ENCODE data around the gene TRIM54.
"Not testable (repeated sequence)": the region's sequence is repeated elsewhere in the genome, so short reads cannot be mapped to it uniquely, and the experiment has no call there.

Gene TRIM54

DNA sequence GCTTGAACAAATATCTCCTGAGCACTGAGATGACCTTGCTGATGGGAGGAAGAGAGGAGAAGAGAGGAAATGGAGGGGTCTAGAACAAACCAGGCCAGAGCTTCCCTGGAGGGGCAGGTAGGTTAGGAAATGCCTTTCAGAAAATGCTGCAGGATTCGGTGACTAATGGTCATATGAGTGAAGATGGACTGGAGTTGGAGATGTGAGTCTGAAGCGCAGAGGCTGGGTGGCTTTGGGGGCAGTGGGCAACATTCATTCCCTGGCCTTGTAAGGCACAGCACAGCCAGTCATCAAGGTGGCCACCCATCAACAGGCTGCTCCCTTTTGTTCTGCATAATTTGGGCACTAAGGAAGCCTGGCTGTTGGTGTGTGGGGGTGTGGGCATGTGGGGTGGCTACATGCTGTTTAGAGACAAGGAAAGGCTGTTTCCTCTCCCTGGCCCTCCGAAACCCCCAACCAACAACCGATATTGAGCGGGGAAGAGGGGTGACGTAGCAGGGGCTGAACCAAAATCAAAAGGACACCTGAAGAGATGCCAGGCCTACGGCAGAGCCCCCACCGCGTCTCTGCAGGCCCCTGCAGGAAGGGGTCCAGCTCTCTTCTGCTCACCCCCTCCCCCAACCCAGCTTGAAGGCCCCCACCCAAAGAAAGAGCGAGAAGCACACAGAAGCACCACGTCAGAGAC is 20.8 kb upstream of the TRIM54 start:
- no peak for DNase-seq

GRCh38 chr2:27261926-27262298 is 20.3 kb upstream of the TRIM54 start:
- DNase-seq, result no peak

DNA sequence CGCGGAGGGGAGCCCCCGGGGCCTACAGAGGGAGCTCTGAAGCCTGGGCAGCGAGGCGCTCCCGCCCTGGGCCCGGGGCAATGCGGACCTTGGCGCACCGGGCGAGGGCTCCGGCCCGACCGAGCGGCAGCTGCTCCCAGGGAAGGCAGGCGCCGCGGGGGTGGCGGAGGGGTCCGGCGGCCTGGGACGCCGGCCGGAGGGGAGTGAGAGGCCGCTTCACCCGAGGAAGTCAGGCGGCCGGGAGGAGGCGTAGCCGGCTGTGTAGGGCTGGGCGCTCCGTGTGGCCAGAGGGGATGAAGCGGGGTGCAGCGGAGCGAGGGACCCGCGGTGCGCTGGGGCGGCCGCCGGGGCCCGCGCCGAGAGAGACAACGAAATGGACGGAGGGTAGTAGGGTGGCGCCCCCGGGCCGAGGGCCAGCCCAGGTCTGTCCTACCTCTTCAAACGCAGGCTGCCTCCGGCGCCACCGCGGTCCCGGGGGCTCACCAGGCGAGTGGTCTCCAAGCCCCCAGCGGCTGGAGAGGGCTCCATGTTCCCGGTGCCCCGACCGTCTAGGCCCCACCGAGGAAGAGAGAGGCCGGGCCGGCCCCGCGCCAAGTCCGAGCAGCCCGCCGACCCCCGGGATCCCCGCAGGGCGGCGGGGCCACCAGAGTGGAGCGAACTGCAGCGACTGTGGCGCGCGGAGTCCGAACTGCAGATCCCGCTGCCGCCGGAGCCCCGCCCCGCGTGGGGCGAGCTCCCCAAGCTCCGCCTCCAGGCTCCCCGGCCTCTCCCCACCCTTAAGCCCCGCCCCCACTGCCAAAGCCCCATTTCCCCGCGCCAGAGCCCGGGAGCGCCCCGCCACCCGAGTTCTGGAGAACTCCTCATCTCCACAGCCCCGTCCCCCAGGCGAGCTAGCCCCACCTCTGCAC is 19.6 kb upstream of the TRIM54 start, which contains the start of gene SLC30A3:
Gene SLC30A3 (minus strand): TSS at position 669 of the 908 bp plus-strand sequence. CDS start 141 bp downstream, at position 528.
- peak; percentile 40 for DNase-seq

DNA sequence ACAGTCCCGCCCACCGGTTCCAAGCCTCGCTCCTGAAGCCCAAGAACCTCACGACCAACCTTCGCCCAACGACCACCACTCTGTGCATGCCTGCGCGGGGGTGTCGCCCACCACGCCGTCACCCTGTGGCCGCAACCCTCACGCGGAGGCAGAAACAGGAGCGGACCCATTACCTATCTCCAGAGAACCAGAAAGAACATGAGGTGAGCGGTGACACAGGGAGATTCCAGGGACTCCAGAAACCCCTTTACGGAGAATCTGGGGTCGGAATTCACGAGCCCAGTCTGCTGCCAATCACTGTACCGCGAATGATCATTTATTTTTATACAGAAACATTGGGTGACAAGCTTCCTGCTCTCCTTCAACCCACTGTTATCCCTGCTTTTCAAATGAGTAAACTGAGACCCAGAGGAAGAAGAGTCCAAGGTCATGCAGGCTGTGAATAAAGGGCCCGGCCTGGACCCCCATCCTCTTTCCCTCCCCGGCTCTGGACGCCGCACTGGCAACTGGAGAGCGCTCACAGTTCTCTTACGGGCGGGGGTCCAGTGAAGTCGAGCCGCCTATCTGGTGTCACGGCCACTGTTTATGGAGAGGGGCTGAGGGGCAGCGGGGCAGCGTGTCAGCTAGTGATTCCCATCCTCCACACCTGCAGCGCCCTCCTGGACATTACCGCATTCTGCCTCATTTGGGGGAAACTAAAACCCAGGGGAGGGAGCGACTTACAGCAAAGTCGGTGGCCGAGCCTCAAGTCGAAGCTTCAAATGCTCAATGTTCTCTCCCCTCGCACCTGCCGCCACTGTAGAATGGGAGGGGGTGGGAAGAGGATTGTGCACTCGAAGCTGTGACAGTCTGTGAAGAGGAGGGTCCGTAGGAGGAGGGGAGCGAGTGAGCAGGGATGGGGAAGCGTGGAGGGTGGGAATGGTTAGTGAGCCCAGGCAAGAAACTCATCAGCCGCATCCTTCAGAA is 18.7 kb upstream of the TRIM54 start:
- no peak for DNase-seq

DNA sequence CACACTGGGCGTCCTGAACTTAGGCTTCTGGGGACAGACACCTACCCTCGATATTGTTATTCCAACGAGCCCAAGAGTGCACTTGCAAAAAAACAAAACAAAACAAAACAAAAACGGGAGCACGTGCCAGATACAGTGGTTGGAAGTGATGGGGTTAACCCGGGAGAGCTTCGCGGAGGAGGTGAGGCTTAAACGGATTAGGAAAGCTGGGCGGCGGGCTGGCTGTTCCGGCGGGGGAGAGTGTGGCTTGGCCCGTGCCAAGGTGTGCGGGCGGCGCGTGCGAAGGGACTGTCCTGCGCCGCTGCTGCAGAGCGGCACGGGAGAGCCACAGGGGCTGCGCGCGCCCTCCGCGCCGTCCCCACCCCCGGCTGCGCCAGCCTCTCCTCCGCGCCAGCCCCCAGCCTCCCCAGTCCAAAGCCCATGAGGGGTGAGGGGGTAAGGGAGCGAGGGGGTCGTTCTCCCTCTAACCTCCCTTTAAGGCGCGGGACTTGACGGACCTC is 17.9 kb upstream of the TRIM54 start:
- DNase-seq, result no peak

GRCh38 chr2:27264753-27265535 is 17.3 kb upstream of the TRIM54 start:
- no peak for DNase-seq

DNA sequence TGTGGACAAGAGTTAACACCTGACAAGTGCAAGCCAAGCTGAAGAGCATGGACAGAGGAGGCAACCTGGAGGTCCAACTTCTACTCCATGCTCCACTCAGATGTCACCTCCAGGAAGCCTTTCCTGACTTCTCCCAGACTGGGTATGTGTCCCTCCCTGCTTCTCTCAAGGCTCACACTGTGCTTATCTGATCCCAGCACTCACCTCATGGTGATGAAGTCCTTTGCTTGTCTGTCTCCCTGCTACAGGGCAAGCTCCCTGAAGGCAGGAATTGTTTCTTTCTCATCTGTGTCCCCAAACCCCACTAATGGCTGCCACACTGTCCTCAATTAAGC is 16.7 kb upstream of the TRIM54 start:
- DNase-seq, result no peak

DNA sequence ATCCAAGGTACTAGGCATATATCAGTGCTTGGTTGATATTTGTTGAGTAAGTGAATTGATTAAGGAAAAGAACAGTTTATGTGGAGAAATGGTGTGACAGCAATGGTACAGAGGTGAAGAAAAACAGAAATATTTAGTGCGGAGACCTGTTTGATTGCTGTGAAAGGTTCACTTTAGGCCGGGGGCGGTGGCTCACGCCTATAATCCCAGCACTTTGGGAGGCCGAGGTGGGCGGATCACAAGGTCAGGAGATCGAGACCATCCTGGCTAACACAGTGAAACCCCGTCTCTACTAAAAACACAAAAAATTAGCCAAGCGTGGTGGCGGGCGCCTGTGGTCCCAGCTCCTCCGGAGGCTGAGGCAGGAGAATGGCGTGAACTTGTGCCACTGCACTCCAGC is 13.9 kb upstream of the TRIM54 start:
- DNase-seq, result not testable (repeated sequence)

GRCh38 chr2:27270131-27270530 is 12.1 kb upstream of the TRIM54 start:
- no peak for DNase-seq

- no peak for DNase-seq
Observed at GRCh38 chr2:27270670-27271069, 11.6 kb upstream of the TRIM54 start.

DNA sequence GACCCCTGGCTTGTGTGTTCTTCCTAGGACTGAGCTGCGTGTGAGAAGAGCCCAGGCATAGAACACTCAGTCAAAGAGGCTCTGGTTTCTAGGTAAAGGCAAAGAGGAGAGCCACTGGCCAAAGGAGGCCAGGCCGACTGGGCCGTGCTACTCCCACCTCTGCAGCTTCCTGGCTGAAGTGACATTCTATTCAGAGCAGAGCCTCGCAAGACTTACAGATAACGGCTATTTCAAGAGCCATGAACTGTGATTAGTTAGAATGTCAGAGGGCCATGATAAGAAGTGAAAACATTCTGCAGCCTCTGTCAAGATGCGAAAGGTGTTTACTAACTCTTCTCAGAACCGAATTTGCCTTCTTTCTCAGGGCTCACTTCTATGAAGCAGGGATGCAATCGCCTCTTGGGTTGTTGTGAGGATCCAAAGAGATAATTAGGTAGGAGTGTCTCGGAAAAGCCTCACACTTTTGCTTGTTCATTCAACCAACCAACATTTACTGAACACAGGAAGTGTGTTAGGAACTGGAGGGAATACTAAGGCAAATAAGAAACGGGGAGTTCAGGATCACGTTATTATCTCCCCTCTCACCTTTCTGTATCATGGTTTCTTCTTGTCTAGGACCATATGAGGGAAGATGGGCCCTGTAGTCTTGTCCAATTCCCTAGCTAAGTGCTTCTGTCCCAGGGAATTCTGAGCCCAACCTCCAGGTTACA is 10.4 kb upstream of the TRIM54 start:
- DNase-seq, result no peak

GRCh38 chr2:27272537-27273522 is 9.4 kb upstream of the TRIM54 start:
- not testable (repeated sequence) for DNase-seq

- no peak for DNase-seq
Observed at GRCh38 chr2:27275211-27276150, 6.7 kb upstream of the TRIM54 start, which contains the start of gene DNAJC5G. DNAJC5G (plus strand) TSS chr2:27275433; CDS start chr2:27276729, 1,296 bp downstream.

DNA sequence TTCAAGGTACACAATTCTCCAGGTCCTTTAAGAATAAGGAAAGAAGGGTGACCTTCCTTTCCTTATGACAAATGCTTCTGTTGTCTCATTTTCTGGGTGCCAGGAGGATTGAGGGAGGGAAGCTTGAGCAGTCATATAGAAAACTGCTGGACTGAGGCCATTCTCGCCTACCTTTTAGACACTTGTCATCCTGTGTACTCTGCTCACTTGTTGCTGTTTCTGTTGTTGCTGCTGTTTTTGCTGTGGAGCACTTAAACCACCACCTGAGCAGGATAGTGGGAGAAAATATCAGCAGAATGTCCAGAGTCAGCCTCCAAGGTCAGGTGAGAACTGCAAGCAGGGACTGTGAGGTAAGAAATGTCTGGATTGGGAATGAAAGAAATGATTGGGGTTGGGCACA is 4.2 kb upstream of the TRIM54 start:
- no peak for DNase-seq

- no peak for DNase-seq
Observed at GRCh38 chr2:27280826-27281225, 1.4 kb upstream of the TRIM54 start.

DNA sequence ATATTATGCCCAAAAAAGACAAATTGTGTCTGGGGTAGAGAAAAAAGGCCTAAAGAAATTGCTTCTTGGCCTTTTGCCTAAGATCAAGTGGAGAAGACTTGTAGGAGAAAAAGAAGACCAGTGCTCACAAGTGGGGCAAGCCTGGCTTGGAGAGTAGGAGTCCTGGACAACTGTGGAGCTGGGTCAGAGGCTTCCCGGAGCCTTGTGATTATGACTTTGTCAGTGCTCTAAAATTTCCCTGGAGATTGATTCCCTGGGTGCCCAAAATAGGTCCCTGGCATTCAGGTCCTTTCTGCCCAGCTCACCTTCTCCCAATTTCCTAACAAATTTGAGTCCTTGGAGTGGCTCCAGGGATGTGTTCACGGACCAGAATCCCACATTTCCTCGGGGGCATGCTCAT is 787 bp upstream of the TRIM54 start:
- DNase-seq, result no peak

DNA sequence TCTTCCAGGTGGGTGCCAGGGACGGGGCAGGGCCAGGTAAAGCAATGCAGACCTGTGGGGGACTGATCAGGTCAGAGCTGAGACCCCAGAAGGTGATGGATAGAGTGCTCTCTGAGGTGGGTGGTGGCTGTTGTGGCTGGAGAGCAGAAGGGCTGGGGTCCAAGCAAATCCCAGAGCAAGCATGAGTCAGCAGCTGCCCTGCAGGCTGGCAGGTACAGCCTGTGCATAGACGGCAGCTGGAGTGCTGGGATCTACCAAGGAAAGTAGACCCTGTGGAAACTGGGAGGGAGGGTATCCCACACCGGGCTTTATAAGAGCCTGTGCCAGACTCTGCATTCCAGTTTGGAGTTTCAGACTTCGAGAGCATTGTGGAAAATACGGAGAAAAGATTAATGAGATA is 663 bp downstream of the TRIM54 start:
- DNase-seq, result no peak

GRCh38 chr2:27284996-27285395 is 2.8 kb downstream of the TRIM54 start:
- no peak for DNase-seq

GRCh38 chr2:27285481-27285880 is 3.3 kb downstream of the TRIM54 start:
- no peak for DNase-seq

Data from NCI-H226 (cell line).